GM12878 (cell line): ENCODE data around the gene AGAP1. TPM values are rescaled to one million over a fixed set of nuclear protein-coding genes. Genes with fewer than 3 reads are reported as not detected.

ENCODE experiments used
- ATAC-seq: fragments of 200-7000 bp; cut with Tn5 transposase; 3 replicates; pipeline ENCODE4 v1.9.1; 2020; ENCODE audit warnings: mild to moderate bottlenecking, moderate library complexity
- BruUV-seq: library from RNA; stranded (reverse); fragments of 400-500 nt; replicated peaks from 2 replicates; lab custom pipeline; 2021; lab: Mats Ljungman, UMichigan
- CTCF ChIA-PET: fragments of 300-600 bp; sonication (Branson Sonifier 250); formaldehyde crosslinking; extraction: SDS; loops from one replicate; lab custom pipeline; 2021; ENCODE audit warnings: inconsistent platforms; lab: Yijun Ruan, JAX
- POLR2A ChIA-PET: fragments of 350-600 bp; formaldehyde crosslinking; extraction: SDS; loops from one replicate; lab custom pipeline; 2021; ENCODE audit warnings: inconsistent platforms; lab: Charles Lee
- RAD21 ChIA-PET: fragments of 300-600 bp; sonication (Branson Sonifier 250); formaldehyde crosslinking; loops from one replicate; lab custom pipeline; 2023; ENCODE audit warnings: antibody characterized with exemption; ENCODE audit not compliant: unreplicated experiment; lab: Charles Lee
- SMC1A ChIA-PET: fragments of 300-600 bp; sonication (Branson Sonifier 250); formaldehyde crosslinking; loops from one replicate; lab custom pipeline; 2023; ENCODE audit not compliant: unreplicated experiment, uncharacterized antibody; lab: Charles Lee
- DNase-seq: peaks from one replicate; pipeline ENCODE4 v3.0.0-alpha.2; 2011; ENCODE audit warnings: low read depth, low spot score
- FAIRE-seq: peaks from 3 replicates; lab custom pipeline; 2011; peaks lifted over from hg19 to GRCh38; lab: Jason Lieb, UNC
- H2AFZ ChIP-seq: 2 replicates; pipeline ENCODE4 v1.6.0; 2011; ENCODE audit warnings: low read depth, low read length, control low read depth; ENCODE audit not compliant: control insufficient read depth
- H3K27ac ChIP-seq: 2 replicates; pipeline ENCODE4 v1.5.1; 2011; ENCODE audit warnings: control low read depth; ENCODE audit not compliant: control insufficient read depth, insufficient read depth
- H3K27me3 ChIP-seq, 2 experiments: replicated peaks in 1 of 2; 2 replicates each; pipeline versions ENCODE4 v1.6.0 to v1.6.1; 2011; ENCODE audit warnings: low read length in 1 of 2; ENCODE audit not compliant: control insufficient read depth in 2 of 2, insufficient read depth in 2 of 2
- H3K36me3 ChIP-seq, 2 experiments: 2 replicates each; pipeline ENCODE4 v1.5.1; 2011; ENCODE audit warnings: low read length in 1 of 2; ENCODE audit not compliant: control insufficient read depth in 2 of 2, insufficient read depth in 2 of 2
- H3K4me1 ChIP-seq: 2 replicates; pipeline ENCODE4 v1.6.1; 2011; ENCODE audit warnings: mild to moderate bottlenecking, low read length, moderate library complexity, mixed read lengths; ENCODE audit not compliant: control insufficient read depth, insufficient read depth
- H3K4me2 ChIP-seq: 2 replicates; pipeline ENCODE4 v1.6.0; 2011; ENCODE audit warnings: control low read depth; ENCODE audit not compliant: control insufficient read depth, insufficient read depth
- H3K4me3 ChIP-seq: fragments of 200-600 bp; sonication (generic); 2 replicates; pipeline ENCODE4 v1.5.1; 2016
- H3K79me2 ChIP-seq: 2 replicates; pipeline ENCODE4 v1.6.0; 2011; ENCODE audit warnings: low read length; ENCODE audit not compliant: control insufficient read depth, insufficient read depth
- H3K9ac ChIP-seq: 2 replicates; pipeline ENCODE4 v1.8.0; 2011; ENCODE audit warnings: low read length, control low read depth, mixed read lengths; ENCODE audit not compliant: control insufficient read depth, insufficient read depth
- H3K9me3 ChIP-seq: replicated peaks from 3 replicates; pipeline ENCODE4 v1.5.1; 2011; ENCODE audit warnings: mild to moderate bottlenecking, low read length; ENCODE audit not compliant: control insufficient read depth, insufficient read depth
- H4K20me1 ChIP-seq: 2 replicates; pipeline ENCODE4 v1.6.0; 2011; ENCODE audit not compliant: control insufficient read depth, insufficient read depth
- GATAD2B ChIP-seq: fragments of 450-650 bp; conservative IDR thresholded peaks from 2 replicates; pipeline ENCODE4 v1.6.1; 2017; ENCODE audit warnings: low read depth, mild to moderate bottlenecking, moderate library complexity
- MXI1 ChIP-seq: fragments of 150-350 bp; IDR thresholded peaks from 2 replicates; pipeline ENCODE4 v1.6.1; 2011; ENCODE audit warnings: low read depth, mild to moderate bottlenecking, inconsistent platforms, low read length, improper control_type of control experiment
- RCOR1 ChIP-seq: conservative IDR thresholded peaks from 2 replicates; pipeline ENCODE4 v1.6.1; 2012; ENCODE audit warnings: low read depth, low read length, improper control_type of control experiment
- WGBS: methylation state at CpG from one replicate; pipeline ENCODE4 v1.1.6; 2016; ENCODE audit warnings: low lambda C conversion rate; ENCODE audit not compliant: insufficient replicate concordance, insufficient coverage; ENCODE audit errors: missing lambda C conversion rate; 5-methylcytosine and 5-hydroxymethylcytosine counted together
- in situ Hi-C: fragments of 300-500 bp; cut with MboI; formaldehyde crosslinking; loops from 9 replicates; pipeline ENCODE4 v1.14.3; 2018; ENCODE audit warnings: mixed read lengths
- intact Hi-C: fragments of 100-400 bp; cut with micrococcal nuclease; formaldehyde crosslinking; loops from one replicate; pipeline ENCODE4 v1.14.2; 2022; ENCODE audit not compliant: unreplicated experiment
- polyA plus RNA-seq, 11 experiments: library from polyadenylated mRNA; depleted of rRNA in 4 of 11; unstranded in 6 of 11; stranded (reverse) in 5 of 11; fragments of >200 nt; fragmentation: Nextera tagmentation in 4 of 11; fragmentation: Illumina TruSeq in 1 of 11; extraction: Ambion mirVana in 4 of 11; extraction: Trizol in 1 of 11; gene quantifications; 1 replicate in 1 of 11; 2 replicates in 10 of 11; pipeline versions ENCODE4 v1.2.1 to v1.2.3, GENCODE V29; 2011 to 2016; ENCODE audit warnings: inconsistent platforms in 2 of 11, missing spikeins in 2 of 11, low read depth in 1 of 11
- total RNA-seq, 4 experiments: library from RNA; depleted of rRNA in 3 of 4; stranded (reverse); fragments of >200 nt in 3 of 4; fragmentation: Illumina TruSeq in 1 of 4; extraction: Trizol in 1 of 4; gene quantifications; 2 replicates each; pipeline versions ENCODE4 v1.2.1 to v1.2.3, GENCODE V29; 2013 to 2021
- TF ChIP-seq, protein P1 (sequence below): IDR thresholded peaks from 2 replicates; pipeline ENCODE4 v1.6.1; 2011; ENCODE audit warnings: borderline replicate concordance, low read depth, mild to moderate bottlenecking, moderate library complexity, low read length; ENCODE audit not compliant: insufficient read depth, poor library complexity, severe bottlenecking
- TF ChIP-seq, protein P2 (sequence below): fragments of 450-650 bp; IDR thresholded peaks from 2 replicates; pipeline ENCODE4 v1.6.1; 2017; ENCODE audit warnings: low read depth, mild to moderate bottlenecking, moderate library complexity
- TF ChIP-seq, protein P3 (sequence below): IDR thresholded peaks from 2 replicates; pipeline ENCODE4 v1.6.1; 2011; ENCODE audit warnings: mild to moderate bottlenecking, low read depth, low read length, moderate library complexity; ENCODE audit not compliant: insufficient replicate concordance
- TF ChIP-seq, protein P4 (sequence below): fragments of 450-650 bp; formaldehyde crosslinking; IDR thresholded peaks from 2 replicates; pipeline ENCODE4 v1.4.0; 2020; ENCODE audit warnings: mild to moderate bottlenecking, moderate library complexity

The AGAP1 gene
- total and polyA plus RNA-seq, 10 of the 15 experiments (the other 5 are each of a cell fraction or from before 2014, with no cell fraction given), result 0.05 to 0.15 (median 0.06) TPM; not detected in 7

DNA sequence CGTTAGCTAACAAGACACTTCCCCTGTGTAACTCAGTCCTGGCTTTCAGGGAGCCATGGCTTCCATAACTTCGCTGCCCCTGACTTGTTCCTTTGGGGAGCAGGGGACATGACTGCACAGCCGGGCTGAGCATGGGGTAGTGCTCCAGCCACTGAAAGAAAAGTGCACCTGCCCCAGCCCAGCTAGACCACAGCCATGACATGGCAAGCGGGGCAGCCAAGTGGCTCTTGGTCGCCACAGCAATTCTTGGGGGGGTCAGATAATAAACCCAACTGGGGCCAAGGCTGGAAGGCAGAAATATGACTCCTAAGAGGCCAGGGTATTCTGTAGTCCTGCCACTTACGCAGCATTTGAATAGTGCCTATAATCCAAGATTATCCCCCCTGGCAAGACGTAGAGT, 385.3 kb downstream of the AGAP1 start:
- no peak for DNase-seq
- TF ChIP-seq, protein P1, sequence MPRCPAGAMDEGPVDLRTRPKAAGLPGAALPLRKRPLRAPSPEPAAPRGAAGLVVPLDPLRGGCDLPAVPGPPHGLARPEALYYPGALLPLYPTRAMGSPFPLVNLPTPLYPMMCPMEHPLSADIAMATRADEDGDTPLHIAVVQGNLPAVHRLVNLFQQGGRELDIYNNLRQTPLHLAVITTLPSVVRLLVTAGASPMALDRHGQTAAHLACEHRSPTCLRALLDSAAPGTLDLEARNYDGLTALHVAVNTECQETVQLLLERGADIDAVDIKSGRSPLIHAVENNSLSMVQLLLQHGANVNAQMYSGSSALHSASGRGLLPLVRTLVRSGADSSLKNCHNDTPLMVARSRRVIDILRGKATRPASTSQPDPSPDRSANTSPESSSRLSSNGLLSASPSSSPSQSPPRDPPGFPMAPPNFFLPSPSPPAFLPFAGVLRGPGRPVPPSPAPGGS, result no peak
- H3K9me3 ChIP-seq, result no peaks in the 10 kb centered on the region
- no peak overlapping the region for H3K4me3 ChIP-seq
- no peak for FAIRE-seq
- H3K4me1 ChIP-seq, result no peaks in the 10 kb centered on the region
- no TSS peak for BruUV-seq
- SMC1A ChIA-PET, result no interaction called here
- H3K27ac ChIP-seq, result no peak overlapping the region
- intact Hi-C loops, result no loop called here
- H4K20me1 ChIP-seq, result no peaks in the 10 kb centered on the region
- WGBS, result 9% methylated on average over 7 of the region's 7 CpGs
- H3K79me2 ChIP-seq, result no peaks in the 10 kb centered on the region
- in situ Hi-C loops, result no loop called here
- POLR2A ChIA-PET, result no interaction called here
- ATAC-seq, result no peak
- H3K9ac ChIP-seq, result no peak overlapping the region
- no peak overlapping the region for H3K4me2 ChIP-seq
- no peak overlapping the region for H2AFZ ChIP-seq
- no peaks in the 10 kb centered on the region; a peak in 1 of 4 replicates for H3K27me3 ChIP-seq
- H3K36me3 ChIP-seq, result no peaks in the 10 kb centered on the region
- RAD21 ChIA-PET, result no interaction called here
- CTCF ChIA-PET, result no interaction called here

DNA sequence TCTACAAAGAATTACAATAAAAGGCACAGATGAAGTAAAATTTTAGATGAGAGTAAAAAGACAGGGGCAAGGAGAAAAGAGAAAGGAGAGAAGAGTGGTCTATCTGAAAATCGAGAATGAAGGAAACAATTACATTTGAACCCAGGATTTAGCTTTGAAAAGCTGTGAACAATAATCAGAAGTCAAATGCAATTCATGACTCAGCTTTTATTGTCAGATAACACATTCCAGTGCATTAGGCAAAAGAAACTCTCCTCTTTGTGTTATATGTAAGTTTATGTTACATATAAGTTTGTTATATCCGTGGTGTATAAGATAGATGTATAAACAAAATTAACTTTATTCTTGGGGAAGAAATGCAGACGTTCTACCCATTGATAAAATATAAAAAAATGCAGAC, 389.8 kb downstream of the AGAP1 start:
- in situ Hi-C loops, result no loop called here
- H3K27me3 ChIP-seq, result no peaks in the 10 kb centered on the region
- SMC1A ChIA-PET, result no interaction called here
- FAIRE-seq, result no peak
- RAD21 ChIA-PET, result no interaction called here
- no peak for DNase-seq
- POLR2A ChIA-PET, result no interaction called here
- H3K4me2 ChIP-seq, result no peak overlapping the region
- no peaks in the 10 kb centered on the region for H3K36me3 ChIP-seq
- no TSS peak for BruUV-seq
- H3K9ac ChIP-seq, result no peak overlapping the region
- no peaks in the 10 kb centered on the region for H4K20me1 ChIP-seq
- H3K79me2 ChIP-seq, result no peaks in the 10 kb centered on the region
- no peaks in the 10 kb centered on the region for H3K4me1 ChIP-seq
- CTCF ChIA-PET, result no interaction called here
- no peak overlapping the region for H3K4me3 ChIP-seq
- no peak for ATAC-seq
- 2% methylated on average over 3 of the region's 3 CpGs for WGBS
- no peak overlapping the region for H2AFZ ChIP-seq
- intact Hi-C loops, result no loop called here
- H3K27ac ChIP-seq, result no peak overlapping the region
- no peaks in the 10 kb centered on the region for H3K9me3 ChIP-seq
- TF ChIP-seq GATAD2B (no peak), RCOR1 (no peak), MXI1 (no peak)
- TF ChIP-seq, protein P2, sequence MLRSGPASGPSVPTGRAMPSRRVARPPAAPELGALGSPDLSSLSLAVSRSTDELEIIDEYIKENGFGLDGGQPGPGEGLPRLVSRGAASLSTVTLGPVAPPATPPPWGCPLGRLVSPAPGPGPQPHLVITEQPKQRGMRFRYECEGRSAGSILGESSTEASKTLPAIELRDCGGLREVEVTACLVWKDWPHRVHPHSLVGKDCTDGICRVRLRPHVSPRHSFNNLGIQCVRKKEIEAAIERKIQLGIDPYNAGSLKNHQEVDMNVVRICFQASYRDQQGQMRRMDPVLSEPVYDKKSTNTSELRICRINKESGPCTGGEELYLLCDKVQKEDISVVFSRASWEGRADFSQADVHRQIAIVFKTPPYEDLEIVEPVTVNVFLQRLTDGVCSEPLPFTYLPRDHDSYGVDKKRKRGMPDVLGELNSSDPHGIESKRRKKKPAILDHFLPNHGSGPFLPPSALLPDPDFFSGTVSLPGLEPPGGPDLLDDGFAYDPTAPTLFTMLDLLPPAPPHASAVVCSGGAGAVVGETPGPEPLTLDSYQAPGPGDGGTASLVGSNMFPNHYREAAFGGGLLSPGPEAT, result no peak
- TF ChIP-seq, protein P3, sequence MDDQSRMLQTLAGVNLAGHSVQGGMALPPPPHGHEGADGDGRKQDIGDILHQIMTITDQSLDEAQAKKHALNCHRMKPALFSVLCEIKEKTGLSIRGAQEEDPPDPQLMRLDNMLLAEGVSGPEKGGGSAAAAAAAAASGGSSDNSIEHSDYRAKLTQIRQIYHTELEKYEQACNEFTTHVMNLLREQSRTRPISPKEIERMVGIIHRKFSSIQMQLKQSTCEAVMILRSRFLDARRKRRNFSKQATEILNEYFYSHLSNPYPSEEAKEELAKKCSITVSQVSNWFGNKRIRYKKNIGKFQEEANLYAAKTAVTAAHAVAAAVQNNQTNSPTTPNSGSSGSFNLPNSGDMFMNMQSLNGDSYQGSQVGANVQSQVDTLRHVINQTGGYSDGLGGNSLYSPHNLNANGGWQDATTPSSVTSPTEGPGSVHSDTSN, result no peak
- TF ChIP-seq, protein P4, sequence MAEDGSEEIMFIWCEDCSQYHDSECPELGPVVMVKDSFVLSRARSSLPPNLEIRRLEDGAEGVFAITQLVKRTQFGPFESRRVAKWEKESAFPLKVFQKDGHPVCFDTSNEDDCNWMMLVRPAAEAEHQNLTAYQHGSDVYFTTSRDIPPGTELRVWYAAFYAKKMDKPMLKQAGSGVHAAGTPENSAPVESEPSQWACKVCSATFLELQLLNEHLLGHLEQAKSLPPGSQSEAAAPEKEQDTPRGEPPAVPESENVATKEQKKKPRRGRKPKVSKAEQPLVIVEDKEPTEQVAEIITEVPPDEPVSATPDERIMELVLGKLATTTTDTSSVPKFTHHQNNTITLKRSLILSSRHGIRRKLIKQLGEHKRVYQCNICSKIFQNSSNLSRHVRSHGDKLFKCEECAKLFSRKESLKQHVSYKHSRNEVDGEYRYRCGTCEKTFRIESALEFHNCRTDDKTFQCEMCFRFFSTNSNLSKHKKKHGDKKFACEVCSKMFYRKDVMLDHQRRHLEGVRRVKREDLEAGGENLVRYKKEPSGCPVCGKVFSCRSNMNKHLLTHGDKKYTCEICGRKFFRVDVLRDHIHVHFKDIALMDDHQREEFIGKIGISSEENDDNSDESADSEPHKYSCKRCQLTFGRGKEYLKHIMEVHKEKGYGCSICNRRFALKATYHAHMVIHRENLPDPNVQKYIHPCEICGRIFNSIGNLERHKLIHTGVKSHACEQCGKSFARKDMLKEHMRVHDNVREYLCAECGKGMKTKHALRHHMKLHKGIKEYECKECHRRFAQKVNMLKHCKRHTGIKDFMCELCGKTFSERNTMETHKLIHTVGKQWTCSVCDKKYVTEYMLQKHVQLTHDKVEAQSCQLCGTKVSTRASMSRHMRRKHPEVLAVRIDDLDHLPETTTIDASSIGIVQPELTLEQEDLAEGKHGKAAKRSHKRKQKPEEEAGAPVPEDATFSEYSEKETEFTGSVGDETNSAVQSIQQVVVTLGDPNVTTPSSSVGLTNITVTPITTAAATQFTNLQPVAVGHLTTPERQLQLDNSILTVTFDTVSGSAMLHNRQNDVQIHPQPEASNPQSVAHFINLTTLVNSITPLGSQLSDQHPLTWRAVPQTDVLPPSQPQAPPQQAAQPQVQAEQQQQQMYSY (CRISPR knock-in tag), result no peak
